HG03469 (cell line): ENCODE data around the gene CTPS2.
A peak's percentile ranks its signal among the peaks of the same experiment; 100 is the strongest.
"Not testable (repeated sequence)": the region's sequence is repeated elsewhere in the genome, so short reads cannot be mapped to it uniquely, and the experiment has no call there.

ENCODE experiments used
- ATAC-seq: cut with Tn5 transposase; IDR thresholded peaks from one replicate; pipeline ENCODE4 v1.9.1; 2021; ENCODE audit warnings: mild to moderate bottlenecking, moderate library complexity, moderate number of reproducible peaks; ENCODE audit not compliant: unreplicated experiment

CTPS2 gene

DNA sequence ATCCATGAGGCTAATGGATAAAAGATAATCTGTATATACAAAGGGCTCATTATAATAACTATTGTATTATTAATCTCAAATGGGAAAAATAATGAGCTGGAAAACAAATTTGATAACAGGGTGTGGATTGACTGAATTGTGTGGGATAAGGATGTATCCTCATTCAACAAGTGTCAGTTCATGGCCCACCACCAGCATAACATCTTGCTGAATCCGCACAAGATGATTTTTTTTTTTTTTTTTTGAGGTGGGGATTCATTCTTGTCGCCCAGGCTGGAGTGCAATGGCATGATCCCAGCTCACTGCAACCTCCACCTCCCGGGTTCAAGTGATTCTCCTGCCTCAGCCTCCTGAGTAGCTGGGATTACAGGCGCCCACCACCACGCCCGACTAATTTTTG, 3.2 kb upstream of the CTPS2 start:
- ATAC-seq, result not testable (repeated sequence)

DNA sequence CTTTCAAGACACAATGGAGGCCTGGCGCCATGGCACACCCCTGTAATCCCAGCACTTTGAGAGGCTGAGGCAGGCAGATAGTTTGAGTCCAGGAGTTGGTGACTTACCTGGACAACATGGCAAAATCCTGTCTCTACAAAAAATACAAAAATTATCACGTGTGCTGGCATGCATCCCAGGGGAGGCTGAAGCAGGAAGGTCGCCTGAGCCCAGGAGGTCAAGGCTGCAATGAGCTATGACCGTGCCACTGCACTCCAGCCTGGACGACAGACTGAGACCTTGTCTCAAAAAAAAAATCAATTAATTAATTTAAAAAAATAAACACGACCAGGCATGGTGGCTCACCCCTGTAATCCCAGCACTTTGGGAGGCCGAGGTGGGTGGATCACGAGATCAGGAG, 2.0 kb upstream of the CTPS2 start:
- ATAC-seq, result no peak

DNA sequence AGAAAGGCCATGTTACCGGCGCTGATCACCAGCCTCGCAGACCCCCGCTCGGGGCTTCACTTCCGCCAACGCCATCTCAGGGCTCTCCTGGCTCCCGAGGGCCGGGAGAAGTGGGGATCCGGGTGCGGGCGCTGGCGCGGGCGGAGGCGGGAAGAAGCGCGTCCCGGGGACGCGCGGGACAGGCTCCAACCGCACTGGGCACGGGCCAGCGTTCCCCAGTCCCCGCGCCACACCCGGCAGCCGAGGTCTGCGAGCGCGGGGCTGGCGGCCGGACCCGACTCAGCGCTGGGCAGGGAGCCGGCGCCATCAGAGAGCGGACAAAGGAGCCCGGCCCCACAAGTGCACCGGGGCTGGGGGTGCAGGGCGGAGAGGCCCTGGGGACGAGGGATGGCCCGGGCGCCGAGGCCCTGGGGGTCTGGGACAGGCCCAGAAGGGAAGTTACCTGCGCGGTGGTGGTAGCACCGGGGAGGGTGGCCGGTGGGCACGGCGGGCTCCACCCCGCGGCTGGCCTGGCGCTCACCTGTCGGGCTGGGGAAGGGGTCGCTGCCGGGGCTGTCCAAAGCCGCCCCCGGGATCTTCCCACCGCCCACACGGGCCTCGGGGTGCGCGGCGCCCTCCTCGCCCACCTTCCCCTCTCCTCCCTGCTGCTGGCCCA, 449 bp downstream of the CTPS2 start:
- ATAC-seq, result peak; percentile 14

DNA sequence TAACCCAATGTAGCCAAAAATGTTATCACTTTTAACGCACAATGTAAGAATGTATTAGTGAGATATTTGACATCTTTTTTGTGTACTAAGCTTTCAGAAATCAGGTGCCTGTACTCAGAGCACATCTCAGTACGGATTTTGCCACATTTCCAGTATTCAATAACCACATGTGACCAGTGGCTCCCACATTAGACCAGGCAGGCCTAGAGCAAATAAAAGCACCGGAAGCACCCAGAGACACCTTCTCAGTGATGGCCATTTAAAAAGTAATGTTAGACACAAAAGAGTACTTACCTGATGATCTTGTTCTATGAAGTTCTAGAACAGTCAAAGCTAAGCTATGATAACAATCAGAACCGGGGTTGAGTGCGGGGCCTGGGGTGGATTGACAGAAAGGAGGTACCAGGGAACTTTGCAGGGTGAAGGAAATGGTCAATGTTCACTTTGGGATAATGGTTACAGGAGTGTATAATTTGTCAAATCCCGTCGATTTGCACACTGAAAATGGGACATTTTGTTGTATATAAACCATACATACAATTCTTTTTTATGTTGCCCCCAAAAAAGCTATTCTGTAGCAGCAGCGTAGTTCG, 1.2 kb downstream of the CTPS2 start:
- ATAC-seq, result no peak

DNA sequence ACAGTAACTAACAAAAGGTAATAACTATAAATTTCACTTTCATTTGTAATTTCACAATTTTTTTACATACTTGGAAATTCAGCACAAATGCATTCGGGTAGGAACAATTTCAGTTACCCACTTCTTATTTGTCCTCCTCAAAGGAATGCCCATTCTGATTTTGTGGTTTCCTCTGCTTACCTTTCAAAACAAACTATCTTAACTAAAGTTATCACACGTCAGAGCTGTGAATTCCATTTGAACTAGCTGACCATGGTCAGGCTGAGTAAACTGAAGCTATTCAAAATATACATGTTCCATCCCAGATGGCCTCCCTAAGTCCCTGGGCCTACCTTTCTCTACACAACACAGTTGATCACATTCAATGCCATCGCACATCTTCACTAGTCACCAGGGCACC, 4.5 kb downstream of the CTPS2 start:
- ATAC-seq, result no peak

DNA sequence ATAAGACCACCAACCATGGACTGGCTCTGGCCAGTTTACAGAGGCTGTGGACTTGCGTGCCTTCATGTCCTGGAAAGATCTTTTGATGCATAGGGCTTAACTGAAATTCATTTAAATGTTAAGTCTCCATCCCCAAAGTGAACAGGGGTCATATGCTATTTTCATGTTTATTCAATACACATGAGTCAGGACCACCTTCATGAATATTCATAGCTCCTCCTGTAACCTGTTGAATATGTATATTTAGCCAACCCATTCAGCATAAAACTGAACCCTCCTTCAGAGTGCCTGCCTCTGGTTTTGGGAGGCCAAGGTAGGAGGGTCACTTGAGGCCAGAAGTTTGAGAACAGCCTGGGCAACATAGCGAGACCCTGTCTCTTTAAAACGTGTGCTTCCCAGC, 7.1 kb downstream of the CTPS2 start:
- no peak for ATAC-seq

DNA sequence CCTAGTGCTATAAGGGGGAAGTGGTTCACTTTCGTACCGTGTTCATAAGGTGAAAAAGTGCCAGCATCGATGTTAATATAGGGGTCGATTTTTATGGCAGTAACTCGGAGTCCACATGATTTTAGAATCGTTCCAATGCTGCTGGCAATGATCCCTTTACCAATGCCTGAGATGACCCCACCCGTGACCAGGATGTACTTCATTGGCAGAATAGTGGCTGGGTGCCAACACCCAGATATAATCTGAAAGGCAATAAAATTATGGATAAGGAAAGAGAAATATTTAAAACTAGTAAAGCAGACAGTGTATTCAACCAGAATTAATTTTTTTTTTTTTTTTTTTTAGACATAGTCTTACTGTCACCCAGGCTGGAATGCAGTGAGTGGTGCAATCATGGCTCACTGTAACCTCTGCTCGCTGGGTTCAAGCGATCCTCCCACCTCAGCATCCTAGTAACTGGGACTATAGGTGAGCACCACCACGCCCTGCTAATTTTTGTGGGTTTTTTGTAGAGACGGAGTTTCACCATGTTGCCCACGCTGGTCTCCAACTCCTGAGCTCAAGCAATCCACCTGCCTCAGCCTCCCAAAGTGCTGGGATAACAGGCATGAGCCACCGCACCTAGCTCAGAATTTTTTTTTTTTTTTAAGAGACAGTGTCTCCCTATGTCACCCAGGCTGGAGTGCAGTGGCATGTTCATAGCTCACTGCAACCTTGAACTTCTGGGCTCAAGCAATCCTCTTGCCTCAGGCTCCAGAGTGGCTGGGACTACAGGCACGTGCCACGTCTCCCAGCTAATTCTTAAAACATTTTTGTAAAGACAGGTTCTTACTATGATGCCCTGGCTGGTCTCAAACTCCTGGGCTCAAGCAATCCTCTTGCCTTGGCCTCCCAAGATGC, 9.5 kb downstream of the CTPS2 start:
- ATAC-seq, result no peak

DNA sequence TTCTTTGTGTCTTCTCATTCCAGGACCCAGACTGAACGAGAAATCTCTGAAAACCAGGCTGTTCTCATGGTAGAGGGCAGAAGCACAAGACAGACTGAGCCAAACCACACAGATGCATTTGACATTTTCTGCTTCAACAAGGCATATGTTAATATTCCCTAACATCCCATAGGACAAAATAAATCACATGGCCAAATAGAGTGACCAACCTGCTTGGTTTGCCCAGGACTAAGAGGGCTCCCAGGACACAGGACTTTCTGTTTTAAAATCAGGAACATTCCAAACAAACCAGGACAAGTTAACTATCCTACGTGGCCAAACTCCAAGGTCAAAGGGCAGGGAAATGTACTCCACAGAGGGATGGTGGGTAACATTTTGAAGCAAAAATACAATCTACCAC, 11.7 kb downstream of the CTPS2 start:
- ATAC-seq, result no peak

DNA sequence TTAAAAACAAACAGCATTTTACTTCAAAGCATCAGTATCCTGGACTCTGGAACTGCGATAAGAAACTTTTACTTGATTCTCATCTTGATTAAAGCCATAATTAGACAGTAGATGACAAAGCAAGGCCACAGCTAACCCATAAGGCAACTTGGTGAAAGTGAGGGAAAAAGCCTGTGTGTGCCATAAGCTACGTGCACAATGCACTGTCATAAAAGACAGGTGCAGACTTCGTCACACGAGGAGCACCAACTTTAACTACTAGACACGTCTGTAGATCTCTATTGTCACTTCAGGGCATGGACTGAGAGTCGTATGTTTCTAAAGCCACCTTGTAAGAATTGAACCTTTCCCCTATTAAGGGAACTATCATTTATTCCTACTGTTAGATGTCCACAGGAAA, 13.1 kb downstream of the CTPS2 start:
- no peak for ATAC-seq

DNA sequence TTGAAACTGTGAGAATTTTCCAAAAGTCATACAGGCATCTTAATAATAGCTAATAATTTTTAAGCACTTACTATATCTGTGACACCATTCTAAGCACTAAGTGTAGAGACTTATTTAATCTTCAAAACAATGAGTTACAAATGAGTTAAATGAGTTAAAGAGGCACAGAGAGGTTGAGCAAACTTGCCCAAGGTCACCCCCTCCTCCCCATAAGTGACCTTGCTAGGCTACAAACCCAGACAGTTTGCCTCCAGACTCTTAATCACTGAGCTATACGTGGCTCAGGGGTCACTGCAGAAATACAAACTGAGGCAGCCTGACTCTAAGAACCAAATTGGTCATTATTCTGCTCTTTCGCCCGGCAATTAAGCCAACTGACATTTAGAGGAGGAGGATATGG, 15.5 kb downstream of the CTPS2 start:
- no peak for ATAC-seq

DNA sequence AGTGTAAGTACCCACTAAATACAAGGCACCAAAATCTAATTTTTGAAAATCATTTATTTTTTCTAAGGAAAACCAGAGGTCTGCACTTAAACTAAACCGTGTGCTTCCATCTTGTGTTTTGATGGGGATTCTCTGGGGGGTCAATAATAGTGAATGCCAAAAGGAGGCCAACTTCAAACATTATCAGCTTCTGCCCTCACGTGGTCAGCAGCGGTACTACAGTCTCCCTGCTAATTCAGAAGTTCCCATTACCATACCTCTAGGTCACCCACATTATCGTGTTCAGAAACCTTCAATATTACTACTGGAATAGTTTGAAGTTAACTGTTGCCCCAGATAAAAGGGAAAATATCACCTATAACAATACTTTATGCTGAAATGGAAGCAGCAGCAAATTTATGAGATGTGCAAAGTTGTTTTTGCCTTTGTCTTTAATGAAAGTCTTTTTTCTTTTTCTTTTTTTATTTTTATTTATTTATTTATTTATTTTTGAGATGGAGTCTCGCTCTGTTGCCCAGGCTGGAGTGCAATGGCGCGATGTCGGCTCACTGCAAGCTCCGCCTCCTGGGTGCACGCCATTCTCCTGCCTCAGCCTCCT, 17.3 kb downstream of the CTPS2 start:
- no peak for ATAC-seq

DNA sequence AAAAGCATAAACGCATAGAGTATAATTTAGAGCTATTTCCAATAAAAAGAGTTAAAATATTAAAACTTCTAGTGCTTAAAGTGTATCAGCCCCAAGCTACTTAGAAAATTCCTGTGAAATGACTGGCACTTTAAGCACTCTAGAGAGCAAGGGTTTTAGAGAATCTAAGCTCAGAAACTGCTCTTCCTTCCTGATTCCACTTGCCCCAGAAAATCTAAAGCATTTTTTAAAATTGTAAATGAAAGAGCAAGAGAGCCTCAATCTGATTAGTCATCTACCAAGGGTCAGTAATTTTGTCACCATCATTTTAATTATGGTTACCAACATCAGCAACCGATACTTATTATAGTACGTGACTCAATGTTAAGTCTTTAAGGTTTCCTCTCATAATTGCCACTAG, 25.0 kb downstream of the CTPS2 start:
- no peak for ATAC-seq

DNA sequence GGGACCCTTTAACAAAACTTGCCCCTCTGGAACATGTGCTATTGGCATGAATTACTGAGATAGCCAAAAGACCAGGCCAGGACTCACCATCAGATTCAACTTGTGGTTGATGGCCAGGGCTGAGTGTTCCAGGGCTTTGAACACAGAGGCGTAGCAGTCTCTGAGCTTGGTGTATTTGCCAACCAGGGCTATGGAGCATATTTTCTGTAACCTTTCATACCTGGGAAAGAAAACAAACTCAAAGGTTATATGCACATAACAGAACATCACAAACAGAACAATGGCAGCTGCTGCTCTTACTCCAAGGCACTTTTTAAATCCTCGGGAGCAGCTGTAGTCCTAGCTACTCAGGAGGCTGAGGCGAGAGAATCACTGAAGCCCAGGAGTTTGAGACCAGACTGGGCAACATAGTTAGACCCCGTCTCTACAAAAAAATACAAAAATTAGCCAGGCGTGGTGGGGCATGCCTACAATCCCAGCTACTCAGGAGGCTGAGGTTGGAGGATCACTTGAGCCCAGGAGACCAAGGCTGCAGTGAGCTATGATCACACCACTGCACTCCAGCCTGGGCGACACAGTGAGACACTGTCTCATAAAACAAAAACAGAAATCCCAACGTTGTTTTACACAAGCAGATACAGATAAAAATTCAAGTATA, 29.3 kb downstream of the CTPS2 start:
- no peak for ATAC-seq

DNA sequence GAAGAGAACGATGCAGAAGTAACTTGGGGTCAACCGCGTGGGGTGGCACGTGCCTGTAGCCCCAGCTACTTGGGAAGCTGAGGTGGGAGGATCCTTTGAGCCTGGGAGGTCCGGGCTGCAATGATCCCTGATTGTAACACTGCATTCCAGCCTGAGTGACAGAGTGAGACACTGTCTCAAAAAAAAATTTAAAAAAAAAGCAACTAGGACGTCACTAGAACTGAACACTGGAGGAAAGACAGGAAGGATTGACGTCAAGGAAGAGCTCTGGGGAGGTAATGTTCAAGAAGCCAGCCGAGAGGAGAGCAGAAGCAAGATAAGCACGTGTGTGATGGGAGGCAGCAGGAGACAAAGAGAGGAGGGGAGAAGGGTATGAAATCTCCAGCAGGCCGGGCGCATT, 33.8 kb downstream of the CTPS2 start:
- no peak for ATAC-seq

DNA sequence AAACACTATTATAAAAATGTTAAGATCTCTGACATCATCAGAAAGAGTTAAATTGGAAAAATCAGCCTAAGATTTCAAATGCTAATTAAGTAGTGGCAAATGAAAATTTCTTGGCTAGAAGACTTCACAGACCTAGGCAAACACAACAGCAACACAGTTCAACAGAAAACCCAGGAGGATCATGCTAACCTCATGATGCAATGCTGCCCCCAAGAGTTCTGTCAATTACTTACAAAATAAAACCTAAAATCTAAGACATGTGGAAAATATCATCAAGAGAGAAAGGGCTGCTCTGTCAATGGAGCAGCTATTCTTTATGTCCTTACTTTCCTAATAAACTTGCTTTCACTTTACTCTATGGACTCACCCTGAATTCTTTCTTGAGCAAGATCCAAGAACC, 41.5 kb downstream of the CTPS2 start:
- no peak for ATAC-seq

DNA sequence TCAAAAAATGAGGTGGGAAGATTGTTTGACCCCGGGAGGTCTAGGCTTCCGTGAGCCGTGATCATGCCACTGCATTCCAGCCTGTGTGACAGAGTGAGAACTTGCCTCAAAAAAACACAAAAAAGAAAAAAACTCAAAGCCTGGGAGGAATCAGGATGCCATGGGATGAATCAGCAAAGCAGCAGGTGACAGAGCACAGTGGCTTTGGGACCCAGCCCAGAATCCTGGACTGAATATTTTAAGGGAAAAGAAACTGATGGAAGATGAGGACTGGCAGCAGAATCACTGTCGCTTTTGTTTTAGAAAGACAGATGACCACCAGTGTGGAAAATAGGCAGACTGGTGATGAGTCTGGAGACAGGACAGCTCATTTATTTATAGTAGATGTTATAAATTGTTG, 45.9 kb downstream of the CTPS2 start:
- ATAC-seq, result no peak

DNA sequence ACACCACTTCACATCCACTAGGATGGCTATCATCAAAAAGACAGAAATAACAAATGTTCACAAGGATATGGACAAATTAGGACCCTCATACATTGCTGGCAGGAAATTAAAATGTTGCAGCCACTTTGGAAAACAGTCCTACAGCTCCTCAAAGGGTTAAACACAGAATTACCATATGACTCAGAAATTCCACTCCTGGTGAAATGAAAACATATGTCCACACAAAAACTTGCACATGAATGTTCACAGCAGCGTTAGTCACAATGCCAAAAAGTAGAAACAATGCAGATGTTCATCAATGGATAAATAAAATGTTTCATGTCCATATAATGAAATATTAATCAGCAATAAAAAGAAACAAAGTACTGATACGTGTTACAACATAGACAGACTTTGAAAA, 47.4 kb downstream of the CTPS2 start:
- no peak for ATAC-seq

DNA sequence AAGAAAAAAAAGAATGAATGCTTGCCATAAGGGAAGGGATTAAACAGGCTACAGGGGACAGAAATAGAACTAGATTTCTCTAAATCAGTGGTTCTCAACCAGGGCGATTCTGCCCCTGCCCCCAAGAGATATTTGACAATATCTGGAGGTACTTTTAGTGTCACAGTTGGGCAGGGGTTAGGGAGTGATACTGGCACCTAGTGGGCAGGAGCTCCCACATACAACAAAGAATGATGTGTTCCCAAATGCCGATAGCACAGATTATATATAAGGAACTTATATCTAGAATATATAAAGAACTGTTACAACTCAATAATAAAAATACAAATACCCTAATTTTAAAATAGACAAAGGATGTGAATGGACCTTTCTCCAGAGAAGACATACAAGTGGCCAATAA, 47.8 kb downstream of the CTPS2 start:
- no peak for ATAC-seq

DNA sequence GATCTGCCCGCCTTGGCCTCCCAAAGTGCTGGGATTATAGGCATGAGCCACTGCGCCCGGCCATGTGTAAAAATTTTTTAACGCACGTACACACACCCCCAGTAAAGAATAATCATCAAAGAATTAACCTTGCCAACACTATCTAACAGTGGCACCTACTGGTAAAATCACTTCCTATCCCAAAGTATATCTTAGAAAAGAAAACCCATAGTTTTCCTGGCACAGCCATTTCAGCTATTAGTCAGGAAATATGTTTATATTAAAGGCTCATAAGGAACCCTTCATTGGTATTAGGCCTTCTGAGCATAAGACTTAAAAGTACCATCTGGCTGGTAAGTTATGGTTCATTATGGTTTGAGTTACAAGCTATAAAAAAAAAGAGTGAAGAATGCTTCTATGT, 48.4 kb downstream of the CTPS2 start:
- ATAC-seq, result no peak

DNA sequence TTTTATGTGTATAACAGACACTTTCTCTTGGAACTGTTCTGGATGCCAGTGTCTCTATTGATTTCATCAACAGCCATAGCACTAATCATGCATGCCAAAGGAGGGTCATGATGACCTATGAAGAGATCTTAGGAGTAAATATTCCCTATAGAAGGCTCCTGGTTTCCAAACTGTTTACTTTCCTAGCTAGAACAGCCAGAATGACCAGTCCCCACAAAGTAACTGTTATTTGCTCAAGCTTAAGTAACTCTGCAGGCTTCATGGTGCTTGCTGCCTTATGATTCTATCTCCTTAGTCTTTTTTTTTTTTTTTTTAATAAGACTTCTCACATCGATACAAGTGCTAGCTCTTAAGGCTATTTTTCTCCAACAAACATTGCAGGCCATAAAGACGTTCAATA, 50.1 kb downstream of the CTPS2 start:
- ATAC-seq, result no peak

DNA sequence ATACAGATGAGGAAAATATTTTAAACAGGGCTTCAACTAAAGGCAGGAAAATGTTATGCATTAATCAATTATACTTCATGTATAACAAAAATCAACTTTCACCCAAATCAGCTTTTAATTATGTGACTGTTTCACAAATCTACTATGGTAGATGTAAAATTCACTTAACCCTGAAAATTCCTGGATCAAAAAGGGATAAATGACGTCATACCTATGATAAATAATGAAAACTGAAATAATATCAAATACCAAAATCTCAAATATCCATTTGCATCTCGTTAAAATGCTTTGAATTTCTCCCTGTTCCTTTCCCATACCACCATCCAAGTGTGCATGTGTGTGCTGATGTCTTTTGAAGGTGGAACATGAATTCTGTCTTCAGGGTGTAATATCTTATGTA, 51.0 kb downstream of the CTPS2 start:
- no peak for ATAC-seq
